ENCODE results near the gene XXYLT1. TPM values are rescaled to one million over a fixed set of nuclear protein-coding genes. Genes with fewer than 3 reads are reported as not detected.

XXYLT1 gene
- total RNA-seq, 1 experiment from 2014 or later = 10.9 TPM

GRCh38 chr3:195128255-195129071 lies 142.5 kb downstream of the XXYLT1 start:
- Histone ChIP-seq H2AFZ (ENCODE audit: low read depth, low read length, poor library complexity, severe bottlenecking) (no peak overlapping the region), H3K36me3 (ENCODE audit: control insufficient read depth in 1 of 2, insufficient read depth in 2 of 2, low read length in 2 of 2) (no peaks in the 10 kb centered on the region), H3K27me3 (ENCODE audit: insufficient read depth, low read length) (no peaks in the 10 kb centered on the region), H3K4me3 (replicated peaks in 1 of 2; ENCODE audit: low read depth in 1 of 2, low read length in 2 of 2) (no peak overlapping the region), H3K79me2 (ENCODE audit: insufficient read depth, low read length) (no peaks in the 10 kb centered on the region), H3K9ac (ENCODE audit: low read length) (no peak overlapping the region), H3K4me1 (ENCODE audit: control insufficient read depth in 1 of 2, insufficient read depth in 2 of 2, low read length in 2 of 2) (peaks cover 0 to 8% of the 10 kb centered on the region in 2 experiments; a peak in 2 of 4 replicates), H3K9me2 (ENCODE audit: insufficient read depth) (no peaks in the 10 kb centered on the region), H3K4me2 (ENCODE audit: low read length) (no peak overlapping the region), H3K9me3 (ENCODE audit: control insufficient read depth in 1 of 2, insufficient read depth in 1 of 2, low read depth in 1 of 2, low read length in 2 of 2) (no peaks in the 10 kb centered on the region), H3K27ac (ENCODE audit: low read depth, low read length) (no peak overlapping the region), H4K20me1 (ENCODE audit: insufficient read depth) (no peaks in the 10 kb centered on the region)
- DNase-seq (ENCODE audit: low read depth, low spot score) (no peak), ATAC-seq (no peak)
- no TSS peak for BruUV-seq (replicated peaks)
- intact Hi-C loops (cut with micrococcal nuclease) = no loop called here
- POLR2A ChIA-PET = no interaction called here
- TF ChIP-seq CTCF (IDR thresholded peaks at IDR 0.05 in 2 of 3, conservative IDR thresholded peaks at IDR 0.05 in 1 of 3; ENCODE audit: borderline replicate concordance in 1 of 3, insufficient read depth in 1 of 3, low read depth in 2 of 3, low read length in 2 of 3) = no peak
- TF ChIP-seq ELF1 (IDR thresholded peaks at IDR 0.05; ENCODE audit: borderline replicate concordance, low read depth) = no peak
- no peak for TF ChIP-seq YY1 (IDR thresholded peaks at IDR 0.05; ENCODE audit: extremely low read depth, insufficient replicate concordance, low read depth, low read length)
- no peak for TF ChIP-seq EGR1 (IDR thresholded peaks at IDR 0.05; ENCODE audit: low read depth)
- TF ChIP-seq EZH2phosphoT487 (IDR thresholded peaks at IDR 0.05; ENCODE audit: borderline replicate concordance) = no peak
- no peak for TF ChIP-seq REST (IDR thresholded peaks at IDR 0.05; ENCODE audit: low read depth)
- TF ChIP-seq EZH2 (IDR thresholded peaks at IDR 0.05) = no peak
- TF ChIP-seq FOSL1 (IDR thresholded peaks at IDR 0.05; ENCODE audit: low read depth) = no peak
- no peak for TF ChIP-seq TCF7L2 (IDR thresholded peaks at IDR 0.05; ENCODE audit: borderline replicate concordance, extremely low read depth, insufficient read depth, insufficient read length)
- no peak for TF ChIP-seq SP1 (IDR thresholded peaks at IDR 0.05; ENCODE audit: low read depth)
- no peak for TF ChIP-seq SRF (IDR thresholded peaks at IDR 0.05; ENCODE audit: low read depth)
- no peak for TF ChIP-seq JUND (IDR thresholded peaks at IDR 0.05)
- TF ChIP-seq ZBTB33 (IDR thresholded peaks at IDR 0.05; ENCODE audit: extremely low read depth, insufficient replicate concordance, low read length) = no peak
- TF ChIP-seq POLR2AphosphoS5 (IDR thresholded peaks at IDR 0.05; ENCODE audit: low read depth, low read length) = no peak
- CTCF ChIA-PET = no interaction called here
- RAD21 ChIA-PET (ENCODE audit: low non-redundant PET in 1 of 2, low total read pairs in 2 of 2, uncharacterized antibody in 2 of 2, unreplicated experiment in 2 of 2) = no interaction called here

Data from HCT116 (cell line).